Measurements from ENCODE around the gene TRPV3. TPM values are rescaled to one million over a fixed set of nuclear protein-coding genes. Genes with fewer than 3 reads are reported as not detected.
"Not testable (repeated sequence)": the region's sequence is repeated elsewhere in the genome, so short reads cannot be mapped to it uniquely, and the experiment has no call there.

TRPV3 gene
- polyA plus RNA-seq, 10 donors: 1.0 to 2.3 (median 1.5) TPM

- peak; percentile 23 to 66 (median 24) for DNase-seq
Measured at GRCh38 chr17:3475812-3476610, 81.6 kb downstream of the TRPV3 start, which contains the start of gene ASPA. TSS of gene ASPA (plus strand) at chr17:3475997. CDS start at chr17:3476160, 163 bp downstream.

GRCh38 chr17:3475251-3475685 lies 82.3 kb downstream of the TRPV3 start:
- DNase-seq: peak; percentile 20 to 72 (median 25)

- DNase-seq: peak; percentile 10 to 62 (median 24)
Measured at GRCh38 chr17:3474212-3474611, 83.4 kb downstream of the TRPV3 start.

GRCh38 chr17:3472137-3472536 lies 85.5 kb downstream of the TRPV3 start:
- DNase-seq: no peak

- DNase-seq: no peak
Measured at GRCh38 chr17:3471599-3471998, 86.0 kb downstream of the TRPV3 start, which contains the start of gene SPATA22. TSS of gene SPATA22 (minus strand) at chr17:3471819. CDS start at chr17:3469325, 2,494 bp downstream.

- no peak for DNase-seq
Measured at GRCh38 chr17:3469529-3469928, 88.1 kb downstream of the TRPV3 start.

- DNase-seq: not testable (repeated sequence)
Measured at GRCh38 chr17:3466355-3466754, 91.3 kb downstream of the TRPV3 start.

Other genes starting within 250 kb of the TRPV3 start
- gene OR3A2, start 171.5 kb downstream of the TRPV3 start, polyA plus RNA-seq (ENCODE audit: insufficient read length in 10 of 10): under 1 TPM in 9 of 10 donors, not detected in 1; 0.15 to 0.38 (median 0.27) TPM
- gene OR1E1, start 159.4 kb downstream of the TRPV3 start, polyA plus RNA-seq (ENCODE audit: insufficient read length in 10 of 10): under 1 TPM in 2 of 10 donors, not detected in 8; 0.15 to 0.16 TPM
- gene OR3A3, start 146.4 kb downstream of the TRPV3 start, polyA plus RNA-seq (ENCODE audit: insufficient read length in 10 of 10): under 1 TPM in 5 of 10 donors, not detected in 5; 0.04 to 0.17 (median 0.12) TPM
- gene OR1E2, start 124.0 kb downstream of the TRPV3 start, polyA plus RNA-seq (ENCODE audit: insufficient read length in 10 of 10): not detected
- gene SPATA22, start 86.0 kb downstream of the TRPV3 start, polyA plus RNA-seq (ENCODE audit: insufficient read length in 10 of 10): 1 to 10 TPM in 1 of 10 donors, under 1 TPM in 8, not detected in 1; 0.08 to 1.2 (median 0.63) TPM
- 1 to 10 TPM; 2.6 to 6.7 (median 4.1) TPM for gene ASPA, start 81.8 kb downstream of the TRPV3 start, polyA plus RNA-seq (ENCODE audit: insufficient read length in 10 of 10)
- gene TRPV1, start 51.6 kb upstream of the TRPV3 start, polyA plus RNA-seq (ENCODE audit: insufficient read length in 10 of 10): 1 to 10 TPM; 3.2 to 8.8 (median 4.8) TPM
- 10 to 100 TPM in 1 of 10 donors, 1 to 10 TPM in 9; 4.6 to 10.7 (median 7.3) TPM for gene SHPK, start 78.4 kb upstream of the TRPV3 start, polyA plus RNA-seq (ENCODE audit: insufficient read length in 10 of 10)
- 10 to 100 TPM in 3 of 10 donors, 1 to 10 TPM in 7; 7.2 to 11.7 (median 8.6) TPM for gene CTNS, start 78.9 kb upstream of the TRPV3 start, polyA plus RNA-seq (ENCODE audit: insufficient read length in 10 of 10)
- gene TAX1BP3, start 110.8 kb upstream of the TRPV3 start, polyA plus RNA-seq (ENCODE audit: insufficient read length in 10 of 10): 10 to 100 TPM; 39.9 to 87.0 (median 57.2) TPM
- 10 to 100 TPM; 25.9 to 46.3 (median 34.4) TPM for gene EMC6, start 111.0 kb upstream of the TRPV3 start, polyA plus RNA-seq (ENCODE audit: insufficient read length in 10 of 10)
- 10 to 100 TPM; 18.0 to 33.5 (median 26.4) TPM for gene P2RX5, start 138.3 kb upstream of the TRPV3 start, polyA plus RNA-seq (ENCODE audit: insufficient read length in 10 of 10)
- 1 to 10 TPM; 4.1 to 7.2 (median 5.7) TPM for gene HASPIN, start 166.1 kb upstream of the TRPV3 start, polyA plus RNA-seq (ENCODE audit: insufficient read length in 10 of 10)
- 10 to 100 TPM; 29.4 to 34.8 (median 33.2) TPM for gene ITGAE, start 243.4 kb upstream of the TRPV3 start, polyA plus RNA-seq (ENCODE audit: insufficient read length in 10 of 10)